Uterus (tissue), 2 donors: ENCODE measurements around the gene BTBD2.

Experiments
- POLR2A ChIP-seq, 2 donors: fragments of 450-650 bp; IDR thresholded peaks; one replicate each; pipeline ENCODE4 v1.6.1; 2016; ENCODE audit warnings: antibody characterized with exemption in 2 of 2, mild to moderate bottlenecking in 1 of 2, moderate library complexity in 1 of 2
- TF ChIP-seq, protein P1 (sequence below), 4 experiments: fragments of 200-600 bp in 2 of 4; fragments of 450-650 bp in 2 of 4; sonication (generic) in 2 of 4; IDR thresholded peaks; one replicate each; pipeline ENCODE4 v1.5.1; 2016 to 2019; ENCODE audit warnings: antibody characterized with exemption in 4 of 4, mild to moderate bottlenecking in 2 of 4, moderate library complexity in 1 of 4

GRCh38 chr19:1952635-1953034 is 62.9 kb downstream of the BTBD2 start:
- TF ChIP-seq POLR2A (IDR thresholded peaks at IDR 0.05), result no peak
- TF ChIP-seq, protein P1, sequence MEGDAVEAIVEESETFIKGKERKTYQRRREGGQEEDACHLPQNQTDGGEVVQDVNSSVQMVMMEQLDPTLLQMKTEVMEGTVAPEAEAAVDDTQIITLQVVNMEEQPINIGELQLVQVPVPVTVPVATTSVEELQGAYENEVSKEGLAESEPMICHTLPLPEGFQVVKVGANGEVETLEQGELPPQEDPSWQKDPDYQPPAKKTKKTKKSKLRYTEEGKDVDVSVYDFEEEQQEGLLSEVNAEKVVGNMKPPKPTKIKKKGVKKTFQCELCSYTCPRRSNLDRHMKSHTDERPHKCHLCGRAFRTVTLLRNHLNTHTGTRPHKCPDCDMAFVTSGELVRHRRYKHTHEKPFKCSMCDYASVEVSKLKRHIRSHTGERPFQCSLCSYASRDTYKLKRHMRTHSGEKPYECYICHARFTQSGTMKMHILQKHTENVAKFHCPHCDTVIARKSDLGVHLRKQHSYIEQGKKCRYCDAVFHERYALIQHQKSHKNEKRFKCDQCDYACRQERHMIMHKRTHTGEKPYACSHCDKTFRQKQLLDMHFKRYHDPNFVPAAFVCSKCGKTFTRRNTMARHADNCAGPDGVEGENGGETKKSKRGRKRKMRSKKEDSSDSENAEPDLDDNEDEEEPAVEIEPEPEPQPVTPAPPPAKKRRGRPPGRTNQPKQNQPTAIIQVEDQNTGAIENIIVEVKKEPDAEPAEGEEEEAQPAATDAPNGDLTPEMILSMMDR (IDR thresholded peaks at IDR 0.05), result no peak
